NOMO-1 treated with DMSO at 0.1 percent for 48 hours (cell line): Measurements from ENCODE around the gene ACTR8.

Source experiments
- DNase-seq: peaks from one replicate; lab custom pipeline; 2025; ENCODE audit not compliant: unreplicated experiment; lab: John Stamatoyannopoulos, UW

Gene ACTR8

DNA sequence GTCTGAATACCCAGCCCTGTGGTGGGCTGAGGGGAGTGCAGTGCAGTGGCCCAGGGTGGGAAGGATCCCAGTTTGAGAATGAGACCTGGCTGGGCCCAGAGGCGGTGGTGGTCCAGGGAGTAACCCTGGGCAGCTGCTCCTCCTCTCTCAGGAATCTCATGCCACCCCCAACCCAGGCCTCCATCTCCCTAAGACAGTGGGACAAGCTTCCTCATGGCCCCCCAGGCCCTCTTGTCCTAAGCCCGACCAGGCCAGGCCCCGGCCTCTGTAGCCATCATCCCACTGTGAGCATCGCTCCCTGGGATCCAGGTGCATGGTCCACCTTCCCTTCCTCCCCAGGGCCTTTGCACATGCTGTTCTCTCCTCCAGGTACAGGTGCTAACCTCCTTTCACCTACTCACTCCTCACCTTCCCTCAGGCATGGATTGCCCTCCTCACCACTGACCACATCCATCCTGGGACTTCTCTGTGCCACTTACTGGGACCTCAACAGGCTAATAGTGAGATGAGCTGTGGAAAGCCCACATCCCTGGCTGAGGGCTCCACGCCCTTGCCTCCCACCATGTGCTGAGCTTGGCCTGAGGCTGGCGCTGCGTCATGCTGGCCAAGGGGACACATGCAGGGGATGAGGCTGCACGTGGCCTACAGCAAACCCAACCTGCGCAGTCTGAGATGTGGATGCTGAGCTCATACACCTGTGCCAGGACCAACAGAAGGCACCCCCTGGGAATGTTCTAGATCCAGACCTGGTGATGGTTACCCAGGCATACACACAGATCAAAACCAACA lies 45.7 kb downstream of the ACTR8 start:
- DNase-seq = no peak

DNA sequence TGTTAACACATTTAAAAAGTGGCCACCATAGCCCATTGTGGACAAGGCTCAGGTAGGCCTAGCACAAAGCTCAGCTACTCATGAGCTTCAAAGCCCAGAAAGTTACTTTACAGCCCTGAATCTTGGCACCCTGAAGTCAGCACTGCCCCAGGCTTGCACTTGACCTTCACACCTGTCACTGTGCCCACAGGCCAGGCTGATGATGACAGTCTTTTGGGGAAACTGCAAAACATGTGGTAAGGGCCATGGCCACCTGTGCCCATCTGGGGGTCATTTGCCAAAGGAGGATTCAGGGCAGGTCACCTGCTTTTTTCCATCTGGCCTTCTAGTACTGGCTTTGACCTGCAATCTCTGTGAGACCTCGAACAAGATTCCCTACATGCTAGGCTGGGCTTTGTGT lies 46.7 kb downstream of the ACTR8 start:
- DNase-seq = no peak

- peak; percentile 90 for DNase-seq
Measured at GRCh38 chr3:53834429-53835095, 47.4 kb downstream of the ACTR8 start.

DNA sequence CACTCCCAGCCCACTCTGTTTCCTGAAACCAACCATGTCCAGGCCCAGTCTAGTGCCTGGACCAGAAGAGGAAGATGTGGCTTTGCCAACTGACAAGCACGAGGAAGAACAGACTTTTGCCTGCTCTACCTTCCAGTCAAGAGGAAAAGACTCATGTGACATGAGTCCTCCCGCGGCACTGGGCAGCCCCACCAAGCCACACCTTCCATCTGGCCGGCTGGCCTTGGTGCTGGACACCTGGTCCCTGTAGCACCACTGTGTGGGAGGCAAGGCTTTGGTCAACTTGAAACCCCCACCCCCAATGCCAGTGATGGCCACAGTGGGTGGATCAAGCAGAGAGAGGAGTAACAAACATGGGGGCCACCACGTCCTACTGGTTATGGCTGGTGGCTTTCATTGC lies 48.3 kb downstream of the ACTR8 start:
- DNase-seq = no peak

DNA sequence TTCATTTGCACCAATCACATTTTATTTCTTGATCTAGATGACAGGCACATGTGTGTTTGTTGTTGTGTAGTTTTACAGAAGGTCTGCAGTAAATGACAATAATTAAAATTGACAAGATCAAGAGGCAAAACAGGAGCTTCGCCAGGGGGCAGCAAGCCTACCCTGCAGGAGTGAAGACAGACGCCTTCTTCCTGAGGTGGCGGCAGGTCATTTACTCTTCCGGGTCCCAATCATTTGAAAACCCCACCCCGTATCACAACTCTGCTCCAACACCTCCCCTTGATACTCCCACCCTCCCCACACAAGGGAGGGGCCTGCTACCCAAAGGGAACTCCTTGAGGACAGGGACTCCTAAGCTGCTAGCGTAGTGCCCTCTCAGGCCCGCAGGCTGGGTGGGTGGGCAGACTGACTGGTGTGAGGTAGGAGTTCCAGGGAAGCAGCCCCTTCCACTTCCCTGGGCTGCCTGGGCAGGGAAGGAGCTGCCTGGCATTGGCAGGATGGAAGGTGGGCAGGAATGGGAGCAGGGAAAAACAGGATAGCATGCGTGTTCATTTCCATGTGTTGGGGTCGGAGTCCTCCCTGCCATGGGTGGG lies 48.8 kb downstream of the ACTR8 start:
- DNase-seq = no peak

DNA sequence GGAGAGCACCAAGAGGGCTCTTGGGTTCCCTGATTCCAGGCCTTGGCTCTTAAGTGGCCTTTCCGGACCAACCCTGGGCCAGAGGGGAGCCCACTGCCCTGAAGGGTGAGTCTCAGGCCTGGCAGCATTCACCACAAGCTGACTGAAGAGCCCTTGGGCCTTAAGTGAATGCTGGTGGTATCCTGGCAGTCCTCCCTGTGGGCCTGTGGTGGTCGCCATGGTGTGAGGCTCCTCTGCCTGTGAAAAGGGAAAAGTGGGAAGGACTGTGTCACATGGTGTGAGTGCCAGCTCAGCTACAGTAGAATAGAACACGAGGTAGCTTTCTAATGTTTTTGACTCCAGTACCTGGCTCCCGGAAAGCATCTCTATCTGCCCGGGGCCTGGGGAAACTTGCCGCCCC lies 51.0 kb downstream of the ACTR8 start:
- no peak for DNase-seq

DNA sequence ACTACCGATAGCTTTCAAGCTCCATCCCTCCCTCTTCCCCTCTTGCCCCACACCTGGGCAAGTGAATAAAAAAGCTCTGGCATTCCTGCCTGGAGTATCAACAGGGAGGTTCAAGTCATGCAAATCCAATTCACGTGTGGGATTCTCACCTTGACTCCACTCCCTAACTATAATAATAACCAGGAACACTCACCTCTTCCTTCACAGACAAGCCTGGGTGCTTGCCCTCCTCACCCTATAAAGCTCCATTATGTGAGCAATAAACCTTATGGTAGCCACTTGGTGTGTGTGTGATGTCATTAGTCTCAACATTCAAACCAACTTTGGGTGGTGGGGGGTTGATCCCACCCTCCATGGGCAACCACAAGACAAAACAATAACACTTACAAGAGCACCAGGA lies 52.3 kb downstream of the ACTR8 start:
- no peak for DNase-seq

GRCh38 chr3:53828581-53828980 lies 53.4 kb downstream of the ACTR8 start:
- no peak for DNase-seq

DNA sequence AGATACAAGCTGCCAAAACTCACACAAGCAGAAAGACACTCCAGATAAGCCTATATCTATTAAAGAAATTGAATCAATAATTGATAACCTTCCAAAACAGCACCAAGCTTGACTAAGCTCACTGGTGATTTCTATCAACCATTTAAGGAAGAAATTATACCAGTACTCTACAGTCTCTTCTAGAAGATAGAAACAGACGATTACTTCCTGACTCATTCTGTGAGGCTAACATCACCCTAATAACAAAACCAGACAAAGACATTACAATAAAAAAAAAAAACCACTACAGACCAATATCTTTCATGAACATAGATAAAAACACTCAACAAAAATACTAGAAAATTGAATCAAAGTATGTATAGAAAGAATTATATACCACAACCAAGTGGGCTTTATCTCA lies 55.9 kb downstream of the ACTR8 start:
- DNase-seq = no peak

- DNase-seq = no peak
Measured at GRCh38 chr3:53824795-53825194, 57.2 kb downstream of the ACTR8 start.

DNA sequence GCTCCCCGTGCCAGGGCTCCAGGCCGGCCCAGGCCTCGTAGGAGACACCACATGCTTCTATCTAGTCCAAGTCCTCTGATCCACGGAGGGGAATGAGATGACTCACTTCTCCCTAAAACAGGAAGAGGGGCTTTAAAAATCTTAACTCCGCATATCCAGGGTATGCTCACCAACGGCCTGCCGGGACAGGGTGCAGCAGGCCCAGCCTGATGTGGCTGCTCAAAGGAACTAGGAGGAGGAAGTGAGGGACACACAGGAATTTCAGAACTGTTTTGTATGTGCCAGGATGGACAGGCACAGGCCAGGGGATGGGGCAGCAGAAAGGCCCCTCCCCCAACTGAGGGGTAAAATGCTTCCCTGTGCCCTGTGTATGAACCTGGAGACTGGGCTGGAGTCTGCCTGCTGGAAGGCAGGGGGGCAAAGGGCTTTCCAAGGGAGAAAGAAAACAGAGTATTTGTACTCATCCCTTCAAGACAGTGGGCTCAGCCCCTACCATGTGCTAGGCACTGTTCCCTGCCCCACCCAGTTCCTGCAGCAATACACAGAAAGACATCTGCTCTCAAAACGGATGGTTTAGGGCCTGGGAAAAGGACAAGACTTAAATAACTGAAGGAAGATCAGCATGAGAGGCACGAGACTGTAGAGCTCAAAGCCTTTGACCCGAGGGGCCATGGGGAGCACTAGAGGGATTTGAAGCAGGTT lies 57.8 kb downstream of the ACTR8 start:
- DNase-seq = no peak

GRCh38 chr3:53823026-53823955 lies 58.7 kb downstream of the ACTR8 start:
- DNase-seq = no peak

- DNase-seq = no peak
Measured at GRCh38 chr3:53822331-53822741, 59.6 kb downstream of the ACTR8 start.

- DNase-seq = no peak
Measured at GRCh38 chr3:53821631-53822121, 60.3 kb downstream of the ACTR8 start.

DNA sequence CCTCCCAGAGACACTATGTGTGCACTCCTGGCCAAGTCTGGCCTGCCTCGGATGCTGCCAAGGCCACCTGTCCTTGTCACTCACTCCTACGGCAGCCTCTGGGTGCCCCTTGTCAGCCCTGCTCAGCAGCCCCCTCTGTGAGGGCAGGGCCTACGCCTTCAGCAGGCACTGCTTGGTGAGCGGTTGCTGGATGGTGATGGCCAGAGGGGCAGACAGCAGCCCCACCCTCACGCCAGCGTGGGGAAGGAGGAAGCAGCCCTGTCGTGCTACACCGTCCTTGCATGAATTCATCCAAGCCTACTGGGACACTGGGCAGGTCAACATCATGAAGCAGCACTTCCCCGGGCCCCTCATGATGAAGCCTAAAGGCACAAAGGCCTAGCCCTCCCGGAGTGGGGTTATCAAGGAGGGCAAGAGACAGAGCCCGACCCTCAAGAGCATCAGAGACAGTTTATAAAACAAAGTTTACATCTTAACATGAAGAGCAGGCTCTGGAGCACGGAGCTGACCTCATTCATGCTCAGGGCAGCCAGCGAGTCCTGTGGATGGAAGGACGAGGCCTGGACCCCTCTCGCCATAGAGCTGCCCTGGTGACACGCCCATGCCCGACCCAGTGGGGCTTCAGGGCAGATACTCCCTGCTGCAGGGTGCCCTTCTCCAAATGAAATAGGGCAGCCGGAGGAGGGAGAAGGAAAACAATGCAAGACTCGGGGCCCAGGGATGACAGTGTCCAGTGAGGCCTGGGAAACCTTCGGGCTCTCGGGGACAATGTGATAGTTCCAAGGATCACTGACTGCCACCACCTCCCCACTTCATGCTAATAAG lies 61.0 kb downstream of the ACTR8 start:
- DNase-seq = no peak

DNA sequence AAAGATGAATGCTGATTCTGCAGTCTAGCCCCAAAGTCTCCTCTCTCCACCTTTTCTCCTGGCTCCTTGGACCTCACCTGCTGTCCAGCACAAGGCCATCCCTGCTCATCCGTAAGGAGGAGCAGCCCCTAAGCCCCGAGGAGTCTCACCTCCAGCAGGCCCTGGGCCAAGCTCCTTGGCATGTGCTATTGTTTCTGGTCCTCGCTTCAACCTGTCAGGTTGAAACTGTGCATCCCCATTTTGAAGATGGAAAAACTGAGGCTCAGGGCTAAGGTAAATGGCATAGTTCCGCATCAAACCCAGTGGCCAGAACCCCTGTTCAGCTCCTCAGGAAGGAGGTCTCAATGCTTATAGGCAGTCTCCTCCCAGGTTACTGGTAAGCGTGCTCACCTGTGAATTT lies 61.9 kb downstream of the ACTR8 start:
- DNase-seq = no peak

- DNase-seq = no peak
Measured at GRCh38 chr3:53819163-53819868, 62.6 kb downstream of the ACTR8 start.

DNA sequence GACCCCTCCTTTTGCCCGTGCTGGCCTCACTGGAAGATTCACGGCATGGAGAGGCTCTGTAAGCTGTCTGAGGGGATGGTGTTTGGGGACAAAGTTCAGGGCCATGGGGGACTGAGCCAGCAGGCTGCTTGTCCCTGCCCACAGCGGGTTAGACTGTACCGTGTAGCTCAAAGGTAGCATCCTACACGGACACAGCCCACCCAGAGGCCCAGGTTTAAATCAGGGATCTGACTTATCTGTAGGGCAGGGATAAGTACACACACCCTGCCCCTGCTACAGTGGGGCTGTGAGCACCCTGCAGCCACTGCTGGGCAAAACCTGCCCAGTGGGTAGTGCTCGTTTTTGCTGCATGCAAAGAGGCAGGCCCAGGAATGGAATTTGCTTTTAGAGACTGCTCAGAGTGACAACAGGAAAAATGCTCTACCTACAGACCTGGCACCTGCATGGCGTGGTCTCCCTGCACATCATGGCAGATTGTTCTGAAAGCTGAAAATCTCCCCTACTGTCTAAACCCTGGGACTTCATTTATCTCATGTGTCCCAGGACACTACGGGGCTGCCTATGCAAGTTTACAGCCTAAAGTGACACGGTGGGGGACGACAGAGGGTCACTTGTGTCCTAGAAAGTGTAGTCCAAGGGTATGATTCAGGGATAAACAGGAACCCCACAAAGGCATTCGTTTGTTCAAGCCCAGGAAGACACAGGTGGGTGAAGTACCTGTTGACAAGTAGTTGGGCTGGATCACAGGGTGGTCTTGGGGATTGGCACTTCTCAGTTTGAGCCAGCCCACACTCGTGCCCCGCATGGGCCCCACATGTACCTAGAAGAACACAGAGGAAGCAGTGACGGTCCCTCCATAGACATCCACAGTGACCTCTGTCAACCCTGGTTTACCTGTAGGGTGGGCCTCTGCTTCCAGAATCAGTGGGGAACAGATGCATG lies 63.5 kb downstream of the ACTR8 start:
- DNase-seq = no peak
